HAP-1 (cell line): ENCODE measurements around the gene POLDIP3.
"Not testable (repeated sequence)": the region's sequence is repeated elsewhere in the genome, so short reads cannot be mapped to it uniquely, and the experiment has no call there.

Experiments used
- DNase-seq, 2 experiments: peaks; one replicate each; pipeline ENCODE4 v3.0.0-alpha.2; 2016 to 2020; ENCODE audit warnings: low spot score in 2 of 2
- H3K27me3 ChIP-seq: fragments of 250-450 bp; sonication (Bioruptor Pico); 2 replicates; pipeline ENCODE4 v1.5.1; 2020; ENCODE audit warnings: low read depth, mild to moderate bottlenecking, moderate library complexity
- H3K36me3 ChIP-seq: fragments of 250-450 bp; sonication (Bioruptor Pico); replicated peaks from 2 replicates; pipeline ENCODE4 v1.5.1; 2020; ENCODE audit warnings: mild to moderate bottlenecking
- H3K4me1 ChIP-seq: fragments of 250-450 bp; sonication (Bioruptor Pico); 2 replicates; pipeline ENCODE4 v1.5.1; 2020; ENCODE audit warnings: mild to moderate bottlenecking
- H3K4me3 ChIP-seq: fragments of 250-450 bp; sonication (Bioruptor Pico); 2 replicates; pipeline ENCODE4 v1.5.1; 2020; ENCODE audit warnings: mild to moderate bottlenecking, moderate library complexity
- H3K9me3 ChIP-seq: fragments of 250-450 bp; sonication (Bioruptor Pico); 2 replicates; pipeline ENCODE4 v1.5.1; 2020; ENCODE audit warnings: mild to moderate bottlenecking, moderate library complexity
- in situ Hi-C: fragments of 300-500 bp; cut with MboI; formaldehyde crosslinking; loops from 3 replicates; pipeline ENCODE4 v1.14.3; 2020; ENCODE audit warnings: low sequenced_read_pairs, inconsistent platforms, mixed read lengths

The POLDIP3 gene

DNA sequence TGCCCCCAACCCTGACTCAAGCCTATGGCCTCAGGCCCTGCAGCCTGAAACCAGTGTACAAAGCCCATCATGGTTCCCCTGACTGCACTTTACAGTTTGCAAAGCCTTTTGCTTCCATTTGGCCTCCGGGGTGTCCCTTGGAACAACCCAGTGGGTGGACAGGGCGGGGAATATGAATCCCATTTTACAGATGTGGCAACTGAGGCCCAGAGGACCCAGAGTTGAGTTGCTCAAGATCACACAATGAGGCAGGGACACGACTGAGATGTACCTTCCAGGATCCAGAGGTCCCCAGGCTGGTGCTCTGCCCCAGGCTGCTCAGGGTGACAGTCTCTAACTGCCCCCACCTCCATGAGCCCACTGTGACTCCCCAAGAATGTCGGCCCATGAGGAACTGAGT lies 5.4 kb upstream of the POLDIP3 start:
- H3K27me3 ChIP-seq: no peaks in the 10 kb centered on the region

DNA sequence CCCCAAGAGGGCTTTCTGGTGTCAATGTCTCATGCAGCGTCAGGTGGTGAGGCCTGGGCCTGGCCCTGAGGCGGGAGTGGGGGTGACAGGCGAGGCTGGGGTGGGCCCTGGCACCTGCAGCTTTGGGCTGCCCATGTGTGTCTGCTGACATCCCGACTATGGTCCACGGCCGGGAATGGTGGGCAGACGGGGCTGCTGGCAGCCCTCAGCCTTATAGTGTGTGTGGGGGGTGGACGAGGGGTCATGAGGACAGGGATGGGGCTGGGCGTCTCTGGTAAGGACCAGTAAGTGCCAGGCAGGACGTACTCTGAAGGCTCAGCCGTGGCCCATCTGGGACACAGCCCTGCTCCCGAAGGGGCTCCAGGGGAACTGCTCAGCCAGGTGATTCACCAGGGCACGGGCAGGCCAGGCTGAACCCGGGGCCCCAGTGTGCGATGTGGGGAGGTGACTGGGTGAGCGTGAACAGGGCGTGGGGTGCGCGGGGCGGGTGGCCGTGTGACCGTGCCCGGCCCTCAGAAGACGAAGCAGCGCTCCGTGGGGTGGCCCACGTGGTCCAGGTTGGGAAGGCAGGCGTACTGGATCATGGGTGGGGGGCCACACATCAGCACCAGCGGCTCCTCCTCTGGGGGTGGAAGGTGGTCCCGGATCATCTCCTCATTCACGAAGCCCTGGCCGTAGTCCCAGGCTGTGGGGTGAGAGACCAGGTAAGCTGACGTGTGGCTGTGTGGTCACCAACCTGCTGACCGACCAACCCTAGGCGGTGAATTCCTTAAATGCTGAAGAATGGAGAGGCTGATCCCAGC lies 4.8 kb upstream of the POLDIP3 start:
- in situ Hi-C loops: loop anchor here (5.0 kb wide), 1 partner anchor 203 kb away; no protein-coding TSS in a partner anchor
- H3K4me3 ChIP-seq: no peak overlapping the region
- H3K27me3 ChIP-seq: no peaks in the 10 kb centered on the region
- no peaks in the 10 kb centered on the region for H3K9me3 ChIP-seq
- H3K36me3 ChIP-seq: peaks cover 9% of the 10 kb centered on the region; the same call in 1 of the 2 replicates
- DNase-seq: no peak
- H3K4me1 ChIP-seq: peaks cover 4% of the 10 kb centered on the region

More for the DNA sequence above, 5.4 kb upstream of the POLDIP3 start:
- Histone ChIP-seq H3K4me3 (no peak overlapping the region), H3K36me3 (peaks cover 8% of the 10 kb centered on the region; the same call in 1 of the 2 replicates), H3K4me1 (peaks cover 4% of the 10 kb centered on the region), H3K9me3 (no peaks in the 10 kb centered on the region)
- no peak for DNase-seq
- in situ Hi-C loops: loop anchor here (5.0 kb wide), 1 partner anchor 202 kb away; no protein-coding TSS in a partner anchor

DNA sequence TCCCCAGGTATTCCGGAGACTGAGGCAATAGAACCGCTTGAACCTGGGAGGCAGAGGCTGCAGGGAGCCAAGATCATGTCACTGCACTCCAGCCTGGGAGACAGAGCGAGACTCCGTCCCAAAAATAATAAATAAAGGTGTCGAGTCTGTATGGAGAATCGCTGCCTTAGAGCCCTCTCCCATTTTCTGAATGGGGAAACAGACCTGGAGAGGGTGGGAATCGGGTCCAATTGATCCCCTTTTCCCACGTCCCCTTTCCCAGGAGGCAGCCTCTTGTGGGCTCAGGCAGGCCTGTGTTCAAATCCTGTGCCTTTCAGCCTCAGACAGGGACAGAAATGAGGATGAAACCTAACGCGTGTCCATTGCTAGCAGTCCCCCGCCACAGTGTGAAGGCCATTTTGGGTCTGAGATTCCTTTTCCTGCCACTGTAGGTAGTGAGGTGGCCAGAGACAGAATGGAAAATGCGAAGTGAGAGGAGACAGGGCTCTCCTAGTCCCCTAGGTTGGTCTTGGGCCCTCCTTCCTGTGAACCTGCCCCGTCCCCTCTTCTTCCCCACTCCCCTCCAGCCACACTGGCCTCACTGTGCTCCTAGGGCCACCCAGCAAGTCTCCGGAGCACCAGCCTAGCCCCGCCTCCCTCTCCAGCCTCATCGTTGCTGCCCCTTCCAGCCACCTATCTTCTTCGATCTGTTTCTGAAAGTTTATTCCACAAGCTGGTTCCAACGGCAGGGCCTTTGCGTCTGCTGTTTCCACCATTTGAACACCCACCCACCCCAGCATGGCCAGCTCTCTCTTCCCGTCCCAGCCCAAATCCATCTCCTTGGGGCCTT lies 2.7 kb upstream of the POLDIP3 start:
- Histone ChIP-seq H3K4me3 (no peak overlapping the region), H3K36me3 (peaks cover 24% of the 10 kb centered on the region), H3K4me1 (peaks cover 12% of the 10 kb centered on the region), H3K27me3 (no peaks in the 10 kb centered on the region), H3K9me3 (no peaks in the 10 kb centered on the region)
- in situ Hi-C loops: no loop called here
- DNase-seq: no peak

DNA sequence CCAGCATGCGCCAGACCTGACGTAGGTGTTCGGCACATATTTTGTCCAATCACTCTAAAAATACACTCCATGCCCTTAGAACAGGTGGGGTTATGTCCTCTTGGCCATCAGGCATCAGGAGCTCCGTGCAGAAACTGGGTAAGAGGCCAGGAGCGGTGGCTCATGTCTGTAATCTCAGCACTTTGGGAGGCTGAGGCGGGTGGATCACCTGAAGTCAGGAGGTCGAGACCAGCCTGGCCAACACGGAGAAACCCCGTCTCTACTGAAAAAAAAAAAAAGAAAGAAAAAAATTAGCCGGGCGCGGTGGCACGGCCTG lies 1.1 kb upstream of the POLDIP3 start:
- Histone ChIP-seq H3K36me3 (peaks cover 36% of the 10 kb centered on the region), H3K4me1 (peaks cover 14% of the 10 kb centered on the region)
- in situ Hi-C loops, DNase-seq, H3K9me3 ChIP-seq, H3K27me3 ChIP-seq, H3K4me3 ChIP-seq: not testable (repeated sequence)

DNA sequence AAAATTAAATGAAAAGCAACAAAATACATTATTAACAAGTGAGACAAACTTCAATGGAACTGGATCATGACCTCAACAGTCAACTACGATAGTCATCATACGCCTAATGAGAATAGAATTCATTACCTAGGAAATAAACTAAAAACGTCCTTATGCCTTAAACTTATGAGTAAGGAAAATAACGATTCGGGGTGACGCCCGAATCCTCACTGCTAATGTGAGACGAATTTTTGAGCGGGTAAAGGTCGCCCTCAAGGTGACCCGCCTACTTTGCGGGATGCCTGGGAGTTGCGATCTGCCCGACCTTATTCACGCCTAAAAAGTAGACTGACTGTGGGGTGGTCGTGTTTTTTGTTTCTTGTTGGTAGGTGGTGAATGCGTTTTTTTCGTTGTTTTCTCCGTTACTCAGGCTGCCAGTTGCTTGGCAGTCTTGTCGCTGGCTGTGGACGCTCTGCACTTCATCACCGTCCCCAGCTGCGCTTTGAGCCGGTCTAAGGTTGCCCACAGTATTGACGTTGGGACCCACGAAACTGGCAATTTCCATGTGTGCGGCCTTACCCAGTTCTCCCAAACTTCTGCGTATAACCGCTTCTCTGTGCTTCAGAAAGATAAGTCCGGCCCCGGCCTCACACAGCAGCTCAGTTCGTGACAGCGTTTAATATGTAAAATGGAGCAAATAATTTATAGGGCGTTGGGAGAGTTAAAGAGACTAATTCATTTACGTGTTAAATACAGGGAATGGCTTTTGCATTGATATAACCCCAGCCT lies 593 bp upstream of the POLDIP3 start:
- H3K27me3 ChIP-seq: no peaks in the 10 kb centered on the region
- in situ Hi-C loops: no loop called here
- peaks cover 14% of the 10 kb centered on the region for H3K4me1 ChIP-seq
- H3K9me3 ChIP-seq: no peaks in the 10 kb centered on the region
- peaks cover 42% of the 10 kb centered on the region for H3K36me3 ChIP-seq
- peak; percentile 96 to 99 for DNase-seq
- peak overlapping the region; percentile 83 for H3K4me3 ChIP-seq

DNA sequence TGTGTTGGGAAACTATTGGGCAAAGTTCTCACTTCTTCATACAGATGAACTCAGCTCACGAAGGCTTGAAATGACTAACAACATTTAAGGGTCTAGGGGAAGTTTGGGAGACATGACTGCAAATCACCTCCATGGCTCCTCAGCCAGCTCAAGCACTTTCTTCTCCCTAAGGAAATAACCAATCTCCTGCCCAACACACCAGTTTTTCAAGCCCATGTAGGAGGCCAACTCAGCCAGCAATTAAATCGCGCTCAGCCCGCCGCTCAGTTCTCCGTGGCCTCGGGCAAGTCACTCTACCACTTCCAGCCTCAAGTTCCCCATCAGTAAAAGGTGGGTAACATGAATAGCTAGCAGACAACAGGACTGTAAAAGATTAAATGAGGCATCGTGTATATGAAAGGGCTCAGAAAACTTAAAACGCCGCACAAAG lies 796 bp downstream of the POLDIP3 start:
- Histone ChIP-seq H3K4me3 (peak overlapping the region; percentile 83), H3K36me3 (peaks cover 46% of the 10 kb centered on the region), H3K27me3 (no peaks in the 10 kb centered on the region), H3K4me1 (peaks cover 14% of the 10 kb centered on the region), H3K9me3 (no peaks in the 10 kb centered on the region)
- DNase-seq: peak; percentile 5 to 40
- in situ Hi-C loops: no loop called here

DNA sequence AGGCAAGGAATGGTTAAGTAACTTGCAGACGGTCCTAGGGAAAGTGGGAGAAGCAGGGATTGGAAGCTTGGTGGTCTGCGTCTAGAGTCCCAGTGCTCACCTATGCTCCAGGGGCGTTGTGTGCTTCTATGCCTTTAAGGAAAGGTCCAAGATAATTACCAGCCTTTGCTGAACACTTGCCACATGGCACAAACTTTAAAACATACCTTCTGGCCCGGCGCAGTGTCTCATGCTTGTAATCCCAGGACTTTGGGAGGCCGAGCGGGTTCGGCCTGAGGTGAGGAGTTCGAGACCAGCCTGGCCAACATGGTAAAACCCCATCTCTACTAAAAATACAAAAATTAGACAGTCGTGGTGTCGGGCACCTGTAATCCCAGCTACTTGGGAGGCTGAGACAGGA lies 2.3 kb downstream of the POLDIP3 start:
- Histone ChIP-seq H3K4me3 (no peak overlapping the region), H3K27me3 (no peaks in the 10 kb centered on the region), H3K4me1 (peaks cover 14% of the 10 kb centered on the region), H3K36me3 (peaks cover 51% of the 10 kb centered on the region), H3K9me3 (no peaks in the 10 kb centered on the region)
- in situ Hi-C loops: no loop called here
- no peak for DNase-seq

DNA sequence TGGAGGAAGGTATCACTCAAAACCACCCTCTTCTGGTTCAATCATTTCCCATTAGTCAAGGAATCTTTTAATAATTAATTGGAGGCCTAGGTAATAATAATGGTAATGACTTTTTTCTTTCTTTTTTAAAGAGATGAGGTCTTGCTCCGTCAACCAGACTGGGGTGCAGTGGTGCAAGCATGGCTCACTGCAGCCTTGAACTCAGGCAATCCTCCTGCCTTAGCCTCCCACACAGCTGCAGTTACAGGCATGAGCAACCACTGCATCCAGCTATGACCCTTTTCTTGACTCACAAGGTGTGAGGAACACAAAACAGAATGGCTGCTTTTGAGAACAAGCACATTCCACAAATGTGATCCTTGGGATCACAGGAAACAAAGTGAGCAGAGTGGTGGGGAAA lies 3.6 kb downstream of the POLDIP3 start:
- in situ Hi-C loops: no loop called here
- no peak overlapping the region for H3K4me3 ChIP-seq
- no peaks in the 10 kb centered on the region for H3K27me3 ChIP-seq
- H3K4me1 ChIP-seq: peaks cover 14% of the 10 kb centered on the region
- H3K36me3 ChIP-seq: peaks cover 51% of the 10 kb centered on the region
- no peaks in the 10 kb centered on the region for H3K9me3 ChIP-seq
- DNase-seq: no peak

DNA sequence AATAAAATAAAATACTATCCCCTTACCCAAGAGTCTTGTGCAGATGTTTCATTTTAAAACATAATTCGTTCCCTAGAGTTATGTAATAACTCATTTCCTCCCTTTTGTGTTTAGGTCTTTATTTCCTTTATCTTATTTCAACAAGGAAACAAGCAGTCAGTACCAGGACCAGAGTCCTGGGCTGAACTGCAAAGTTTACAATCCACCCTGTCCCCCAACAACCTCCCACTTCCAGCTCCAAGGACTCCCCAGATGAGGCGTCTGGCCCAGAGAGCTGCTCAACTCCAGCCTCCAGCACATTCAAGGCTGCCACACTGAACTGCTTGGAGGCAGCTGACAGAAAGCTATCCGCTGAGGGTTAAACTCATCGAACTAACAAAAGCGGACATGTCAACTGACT lies 4.5 kb downstream of the POLDIP3 start:
- peaks cover 58% of the 10 kb centered on the region for H3K36me3 ChIP-seq

DNA sequence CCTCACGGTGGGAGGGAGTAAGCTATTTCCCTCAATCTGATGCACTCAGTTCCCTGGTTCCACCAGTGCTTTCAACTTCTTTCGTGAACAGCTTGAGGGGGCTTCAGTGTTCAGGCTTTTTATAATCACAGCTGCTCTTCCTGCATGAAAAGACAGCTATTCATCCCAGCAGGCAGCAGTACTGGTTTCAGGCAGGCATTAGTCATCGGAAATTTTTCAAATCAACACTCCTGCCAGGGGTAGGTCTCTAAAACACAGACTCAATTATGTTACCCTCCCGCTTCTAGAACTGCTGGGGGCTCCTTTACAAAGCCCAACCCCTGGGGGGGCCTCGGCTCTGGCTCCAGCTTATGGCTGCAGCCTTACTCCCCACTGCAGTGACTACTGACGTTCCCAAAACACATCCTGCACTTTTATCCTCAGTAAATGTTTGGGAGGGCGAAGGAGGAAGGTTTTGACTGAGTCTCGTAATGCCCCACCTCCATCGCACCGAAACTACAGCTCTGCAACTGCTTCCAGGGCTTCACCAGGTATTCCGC lies 5.8 kb downstream of the POLDIP3 start:
- Histone ChIP-seq H3K4me1 (peaks cover 9% of the 10 kb centered on the region), H3K4me3 (no peak overlapping the region), H3K27me3 (no peaks in the 10 kb centered on the region), H3K36me3 (peaks cover 54% of the 10 kb centered on the region), H3K9me3 (no peaks in the 10 kb centered on the region)
- in situ Hi-C loops: no loop called here
- no peak for DNase-seq

More for the DNA sequence above, 4.5 kb downstream of the POLDIP3 start:
- DNase-seq: no peak
- no peaks in the 10 kb centered on the region for H3K27me3 ChIP-seq
- peaks cover 9% of the 10 kb centered on the region for H3K4me1 ChIP-seq
- in situ Hi-C loops: no loop called here
- no peaks in the 10 kb centered on the region for H3K9me3 ChIP-seq
- no peak overlapping the region for H3K4me3 ChIP-seq

DNA sequence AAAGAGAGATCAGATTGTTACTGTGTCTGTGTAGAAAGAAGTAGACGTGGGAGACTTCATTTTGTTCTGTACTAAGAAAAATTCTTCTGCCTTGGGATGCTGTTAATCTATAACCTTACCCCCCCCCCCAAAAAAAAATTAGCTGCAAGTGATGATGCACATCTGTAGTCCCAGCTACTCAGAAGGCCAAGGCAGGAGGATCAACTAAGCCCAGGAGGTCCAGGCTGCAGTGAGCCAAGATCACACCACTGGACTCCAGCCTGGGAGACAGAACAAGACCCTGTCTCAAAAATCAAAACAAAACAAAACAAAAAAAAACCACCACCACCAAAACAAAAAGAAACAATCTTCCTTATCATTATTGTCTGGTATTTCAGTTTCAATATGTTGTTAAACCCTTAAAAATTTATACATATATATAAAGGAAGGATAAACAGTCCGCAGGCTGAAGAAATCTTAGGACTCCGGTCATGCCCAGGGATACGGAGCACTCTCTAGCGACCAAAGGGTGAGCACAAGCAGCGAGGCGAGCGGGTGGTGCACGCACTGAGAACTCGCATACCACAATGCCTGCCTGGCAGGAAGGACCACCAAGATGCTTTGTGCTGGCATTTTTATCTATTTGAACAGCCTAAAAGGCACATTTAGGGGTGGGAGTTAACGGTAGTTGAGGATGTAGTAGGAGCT lies 6.4 kb downstream of the POLDIP3 start:
- Histone ChIP-seq H3K4me3 (no peak overlapping the region), H3K36me3 (peaks cover 53% of the 10 kb centered on the region), H3K27me3 (no peaks in the 10 kb centered on the region), H3K9me3 (no peaks in the 10 kb centered on the region), H3K4me1 (peaks cover 8% of the 10 kb centered on the region)
- in situ Hi-C loops: no loop called here
- DNase-seq: no peak

DNA sequence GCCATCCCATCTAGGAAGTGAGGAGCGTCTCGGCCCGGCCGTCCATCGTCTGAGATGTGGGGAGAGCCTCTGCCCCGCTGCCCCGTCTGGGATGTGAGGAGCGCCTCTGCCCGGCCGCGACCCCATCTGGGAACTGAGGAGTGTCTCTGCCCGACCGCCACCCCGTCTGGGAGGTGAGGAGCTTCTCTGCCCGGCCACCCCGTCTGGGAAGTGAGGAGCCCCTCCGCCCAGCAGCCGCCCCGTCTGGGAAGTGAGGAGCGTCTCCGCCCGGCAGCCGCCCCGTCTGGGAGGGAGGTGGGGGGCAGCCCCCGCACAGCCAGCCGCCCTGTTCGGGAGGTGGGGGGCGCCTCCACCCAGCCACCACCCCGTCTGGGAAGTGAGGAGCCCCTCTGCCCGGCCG lies 7.0 kb downstream of the POLDIP3 start:
- H3K36me3 ChIP-seq: peaks cover 52% of the 10 kb centered on the region
- H3K4me3 ChIP-seq, H3K27me3 ChIP-seq, DNase-seq, H3K9me3 ChIP-seq, in situ Hi-C loops, H3K4me1 ChIP-seq: not testable (repeated sequence)

DNA sequence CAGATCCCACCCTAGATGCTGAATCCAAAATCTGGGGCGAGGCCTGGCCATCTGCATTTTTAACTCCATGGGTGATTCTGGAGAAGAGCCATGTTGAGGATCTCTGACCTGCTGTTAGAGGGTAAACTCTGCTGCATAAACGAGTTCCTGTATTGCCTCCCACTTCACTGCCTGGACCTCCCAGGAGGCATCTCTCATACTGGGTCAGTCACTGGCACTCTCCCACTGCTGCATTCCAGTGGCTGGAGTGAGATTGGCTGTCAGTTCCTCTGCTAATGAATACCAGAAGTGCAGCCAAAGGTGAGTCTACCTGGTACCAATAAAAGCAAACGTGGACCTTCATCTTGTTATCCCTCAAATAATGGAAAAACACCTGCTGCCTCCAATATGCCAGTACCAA lies 10.3 kb downstream of the POLDIP3 start:
- no peaks in the 10 kb centered on the region for H3K4me1 ChIP-seq
- in situ Hi-C loops: no loop called here
- no peaks in the 10 kb centered on the region for H3K27me3 ChIP-seq
- DNase-seq: no peak
- no peaks in the 10 kb centered on the region for H3K9me3 ChIP-seq
- peaks cover 52% of the 10 kb centered on the region for H3K36me3 ChIP-seq
- H3K4me3 ChIP-seq: no peak overlapping the region
